Superior temporal gyrus (tissue), 1 donor: ENCODE results near the gene PRDM16.

Source experiments
- DNase-seq: peaks from one replicate; pipeline ENCODE4 v3.0.0-alpha.2; 2016; ENCODE audit errors: extremely low spot score

Gene PRDM16

DNA sequence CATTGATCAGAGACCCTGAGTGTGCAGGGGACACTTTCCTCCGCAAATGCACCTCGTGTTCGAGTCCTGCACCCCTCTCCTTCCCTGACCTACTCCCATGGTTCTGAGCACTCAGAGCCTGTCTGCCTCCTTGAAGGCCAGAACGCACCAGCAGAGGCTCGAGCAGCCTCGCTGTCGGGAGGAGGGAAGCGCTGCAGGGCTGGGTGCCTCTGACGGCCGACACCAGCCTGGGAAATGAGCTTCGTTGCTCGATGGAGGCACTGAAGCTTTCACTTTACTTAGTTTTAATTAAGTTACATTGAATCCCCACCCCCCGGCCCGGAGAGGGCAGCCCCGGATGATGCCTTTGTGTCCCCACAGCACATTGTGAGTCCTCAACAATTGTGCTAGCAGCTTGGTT lies 229.2 kb downstream of the PRDM16 start:
- DNase-seq: no peak

DNA sequence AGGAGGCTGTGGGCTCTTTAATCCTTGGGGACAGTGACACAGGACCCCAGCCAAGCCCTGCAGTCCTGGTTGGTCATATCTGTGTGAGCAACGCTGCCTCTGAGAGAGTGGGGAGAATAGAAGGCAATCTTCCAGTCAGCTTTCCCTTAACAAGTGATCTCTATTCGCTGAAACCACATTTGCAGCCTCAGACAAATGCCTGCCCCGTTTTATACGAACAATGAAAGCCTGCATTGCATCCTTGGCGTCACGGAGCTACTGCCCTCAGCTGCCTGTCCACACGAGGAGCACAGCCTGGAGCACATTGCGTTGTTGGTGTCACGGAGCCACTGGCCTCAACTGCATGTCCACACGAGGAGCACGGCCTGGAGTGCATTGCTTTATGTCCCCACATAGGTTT lies 235.2 kb downstream of the PRDM16 start:
- peak; percentile 35 for DNase-seq

DNA sequence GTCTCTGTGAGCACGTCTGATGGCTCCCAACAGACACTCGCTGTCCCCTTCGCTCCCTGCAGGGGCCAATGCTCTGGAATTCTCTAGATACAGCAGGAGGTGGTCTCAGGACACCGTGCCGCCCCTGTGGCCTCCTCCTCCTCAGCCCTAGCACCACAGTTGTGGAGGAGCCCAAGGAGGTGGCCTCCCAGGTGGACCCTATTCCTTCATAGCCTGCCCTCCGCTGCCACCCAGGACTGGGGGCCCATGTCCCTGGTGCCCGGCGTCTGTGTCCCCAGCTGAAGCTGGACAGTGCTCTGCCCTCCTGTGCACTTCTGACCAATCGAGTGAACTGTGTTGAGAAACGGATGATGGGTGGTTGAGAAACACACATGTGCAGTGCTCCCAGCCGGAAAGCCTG lies 235.7 kb downstream of the PRDM16 start:
- no peak for DNase-seq

DNA sequence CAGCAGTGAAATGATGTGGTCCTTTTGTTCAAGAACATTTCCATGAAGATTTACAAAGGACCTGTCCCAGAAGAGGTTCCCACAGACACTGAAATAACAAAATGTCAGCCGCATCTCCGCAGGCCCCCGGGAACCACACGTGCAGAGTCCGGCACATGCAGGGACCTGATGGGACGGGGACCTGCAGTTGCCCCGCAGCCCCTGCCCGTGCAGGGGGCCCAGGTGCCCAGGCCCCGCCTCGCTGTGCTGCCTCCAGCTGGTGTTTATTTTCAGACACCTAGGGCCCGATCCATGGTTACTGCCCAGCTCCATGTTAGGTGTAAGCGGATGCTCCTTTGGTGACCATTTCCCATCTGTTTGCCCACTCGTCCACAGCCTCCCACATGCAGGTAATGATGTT lies 236.2 kb downstream of the PRDM16 start:
- no peak for DNase-seq

DNA sequence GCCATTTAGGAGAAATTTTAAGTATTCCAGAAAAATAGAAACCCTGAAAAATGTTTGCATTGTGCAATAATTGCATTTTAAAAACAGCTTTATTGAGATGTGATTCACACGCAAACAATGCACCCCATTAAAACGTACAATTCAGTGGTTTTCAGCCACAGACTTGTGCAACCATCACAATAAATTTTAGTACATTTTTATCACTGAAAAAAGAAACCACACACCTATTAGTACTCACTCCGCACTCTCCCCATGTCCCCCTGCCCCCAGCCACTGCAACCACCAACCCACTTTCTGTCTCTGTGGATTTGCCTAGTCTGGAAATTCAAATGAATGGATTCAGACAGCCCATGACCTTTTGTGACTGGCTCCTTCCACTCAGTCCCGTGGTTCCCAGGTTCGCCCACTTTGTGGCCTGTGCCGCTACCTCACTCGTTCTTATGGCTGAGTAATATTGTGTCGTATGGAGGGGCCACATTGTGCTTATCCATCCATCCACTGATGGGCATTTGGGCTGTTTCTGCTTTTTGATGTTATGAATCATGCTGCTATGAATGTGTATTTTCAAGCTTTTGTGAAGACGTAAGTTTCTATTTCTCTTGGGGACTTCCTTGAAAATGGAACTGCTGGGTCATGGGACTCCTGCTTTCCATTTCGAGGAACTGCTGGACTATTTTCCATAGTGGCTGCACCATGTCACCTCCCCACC lies 237.7 kb downstream of the PRDM16 start:
- no peak for DNase-seq

DNA sequence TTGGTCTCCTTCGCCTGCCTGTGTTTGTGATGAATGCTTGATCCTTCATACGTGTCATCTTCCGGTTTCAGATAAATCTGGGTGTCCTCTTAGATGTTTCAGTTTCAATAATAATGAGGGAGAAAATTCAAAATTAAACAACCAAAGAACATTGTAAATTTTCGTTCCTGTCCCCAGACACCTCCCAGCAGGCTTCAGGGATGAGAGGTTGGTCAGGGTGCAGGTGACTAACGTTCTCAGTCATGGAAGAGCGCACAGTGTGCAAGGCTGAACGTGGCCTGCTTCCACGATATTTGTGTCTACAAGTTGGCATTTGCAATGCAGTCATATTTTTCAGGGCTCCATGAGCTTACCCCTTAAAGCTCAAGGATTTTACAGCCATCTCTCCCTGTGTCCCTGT lies 238.4 kb downstream of the PRDM16 start:
- no peak for DNase-seq

DNA sequence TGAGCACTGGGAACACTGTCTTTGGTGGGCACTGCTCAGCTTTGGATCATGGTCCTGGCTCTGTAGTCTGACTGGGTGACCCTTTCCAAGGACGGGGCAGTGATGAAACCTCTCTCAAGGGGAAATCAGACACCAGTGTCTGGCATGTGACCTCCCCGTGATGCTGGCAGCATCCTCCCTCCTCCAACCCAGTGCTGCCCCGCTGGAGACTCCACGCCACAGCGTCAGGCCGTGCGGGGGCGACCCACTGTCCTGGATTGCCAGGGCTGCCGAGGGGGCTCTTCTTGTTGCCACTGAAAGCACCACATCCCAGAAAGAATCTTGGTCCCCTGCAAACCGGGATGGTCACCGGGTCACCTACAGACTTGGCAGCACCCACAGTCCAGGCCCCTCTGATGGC lies 239.1 kb downstream of the PRDM16 start:
- DNase-seq: no peak

DNA sequence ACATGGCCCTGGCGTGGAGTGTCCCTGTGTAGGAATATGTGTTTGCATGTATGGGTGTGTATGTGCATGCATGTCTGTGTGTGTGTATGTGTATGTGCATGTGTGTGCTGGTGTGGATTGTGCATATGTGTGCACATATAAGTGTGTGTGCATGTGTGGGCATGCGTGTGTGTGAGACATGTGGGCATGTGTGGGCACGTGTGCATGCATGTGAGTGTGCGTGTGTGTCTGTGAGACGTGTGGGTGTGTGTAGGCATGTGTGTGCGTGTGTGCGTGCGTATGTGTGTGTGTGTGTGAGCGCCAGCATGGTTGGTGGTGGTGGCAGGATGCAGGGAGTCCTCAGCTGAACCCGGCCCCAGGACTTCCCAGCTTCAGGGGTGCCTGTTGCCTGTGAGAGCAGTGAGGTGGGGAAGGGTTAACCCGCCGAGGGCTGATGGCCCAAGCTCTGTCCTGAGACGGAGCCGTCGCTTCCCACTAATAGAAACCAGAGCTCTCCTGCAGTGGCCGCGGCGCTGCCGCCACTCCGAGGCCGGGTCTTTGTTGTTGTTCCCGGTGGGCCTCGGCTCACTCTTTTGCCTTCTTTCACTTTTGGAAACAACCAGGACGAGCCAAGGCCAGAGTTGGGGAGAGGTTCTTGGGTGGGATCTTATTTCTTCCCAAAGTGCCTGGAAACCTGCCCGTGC lies 241.9 kb downstream of the PRDM16 start:
- DNase-seq: no peak

DNA sequence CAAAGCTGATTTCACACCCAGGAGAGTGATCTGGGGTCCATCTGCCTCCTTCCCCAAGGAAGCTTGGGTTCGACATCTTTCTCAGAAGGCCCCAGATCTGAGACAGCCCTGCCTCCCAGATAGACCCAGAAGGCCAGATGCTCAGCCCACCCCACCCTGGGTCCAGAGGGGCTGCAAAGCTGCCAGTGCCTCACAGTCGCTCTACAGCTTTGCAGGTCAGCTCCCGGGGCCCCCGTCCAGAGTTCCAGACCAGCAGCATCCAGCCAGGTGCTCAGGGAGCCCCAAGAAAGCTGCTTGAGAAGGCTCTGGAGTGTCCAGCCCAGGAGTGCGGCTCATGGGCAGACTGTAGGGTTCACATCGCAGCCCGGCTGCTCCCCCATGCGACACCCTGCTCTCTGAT lies 242.7 kb downstream of the PRDM16 start:
- DNase-seq: no peak

DNA sequence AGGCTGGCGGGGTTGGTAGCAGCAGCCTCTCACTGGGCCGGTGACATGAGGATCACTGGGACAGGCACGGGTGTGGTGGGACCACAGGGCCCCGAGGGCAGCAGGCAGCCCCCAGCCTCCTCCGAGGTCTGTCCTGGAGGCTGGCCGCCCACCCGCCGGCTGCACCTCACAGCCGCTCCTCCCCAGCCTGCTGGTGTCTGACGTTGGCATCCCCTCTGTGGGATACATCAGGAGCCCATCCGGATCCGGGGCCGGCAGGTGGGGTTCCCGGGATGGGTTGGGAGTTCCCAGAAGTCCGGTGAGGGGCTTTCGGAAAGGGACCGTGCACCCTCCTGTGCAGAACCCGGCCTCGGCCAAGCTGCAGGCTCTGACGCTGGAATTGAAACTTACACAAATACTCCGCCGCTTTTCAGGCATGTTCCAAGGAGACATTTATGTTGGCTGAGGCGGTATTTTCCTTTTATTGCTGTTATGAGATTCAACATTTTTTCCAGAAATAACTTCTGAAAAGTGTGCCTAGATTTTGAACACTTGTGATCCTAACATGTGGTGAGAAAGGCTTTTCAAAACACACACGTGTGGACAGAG lies 243.4 kb downstream of the PRDM16 start:
- DNase-seq: no peak

DNA sequence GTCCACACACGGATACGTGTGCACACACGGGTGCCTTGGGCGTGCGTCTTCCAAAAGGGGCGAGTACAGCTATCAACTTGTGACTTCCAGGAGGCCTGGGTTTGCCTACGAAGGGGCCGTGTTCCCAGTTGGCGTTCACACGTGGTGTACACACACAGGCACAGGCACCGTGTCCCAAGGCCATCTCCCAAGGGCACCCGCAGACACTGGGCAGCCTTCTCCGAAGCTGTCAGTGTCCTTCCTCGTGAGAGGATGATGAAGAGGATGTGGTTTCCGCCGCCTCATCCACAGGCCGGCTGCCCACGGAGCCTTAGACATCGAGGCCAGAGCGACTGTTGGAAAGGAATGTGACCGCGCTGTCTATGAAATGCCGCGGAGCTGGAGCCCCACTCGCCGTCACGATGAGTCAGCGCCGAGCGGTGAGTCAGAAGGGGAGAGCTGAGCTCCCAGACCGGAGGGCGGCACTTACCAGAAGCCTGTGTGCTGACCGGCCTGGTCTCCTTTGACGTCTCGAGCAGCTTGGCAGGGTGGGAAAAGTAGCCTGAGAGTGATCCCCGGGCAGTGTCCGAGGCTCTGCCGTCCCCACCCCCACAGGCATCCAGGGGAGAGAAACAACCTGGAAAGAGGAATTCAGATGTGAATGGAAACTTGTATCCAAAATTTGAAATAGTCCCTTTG lies 244.0 kb downstream of the PRDM16 start:
- peak; percentile 24 for DNase-seq

DNA sequence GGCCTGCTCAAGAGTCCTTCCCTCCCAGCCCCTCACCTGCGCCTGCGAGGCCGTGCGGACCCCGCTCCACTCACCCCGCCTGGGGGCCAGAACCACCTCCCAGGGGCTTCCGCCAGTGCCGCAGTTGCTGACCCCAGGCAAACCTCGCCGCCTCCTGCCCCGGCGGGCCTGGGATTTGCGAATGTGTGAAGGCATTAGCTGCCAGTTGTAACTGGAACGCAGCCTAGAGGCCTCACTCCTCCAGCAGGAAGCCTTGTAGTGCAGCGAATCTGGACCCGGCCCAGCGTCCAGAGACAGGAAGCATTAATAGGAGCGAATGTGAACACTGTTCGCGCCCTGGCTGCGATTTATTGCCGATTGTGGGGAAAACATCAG lies 244.6 kb downstream of the PRDM16 start:
- peak; percentile 36 for DNase-seq

DNA sequence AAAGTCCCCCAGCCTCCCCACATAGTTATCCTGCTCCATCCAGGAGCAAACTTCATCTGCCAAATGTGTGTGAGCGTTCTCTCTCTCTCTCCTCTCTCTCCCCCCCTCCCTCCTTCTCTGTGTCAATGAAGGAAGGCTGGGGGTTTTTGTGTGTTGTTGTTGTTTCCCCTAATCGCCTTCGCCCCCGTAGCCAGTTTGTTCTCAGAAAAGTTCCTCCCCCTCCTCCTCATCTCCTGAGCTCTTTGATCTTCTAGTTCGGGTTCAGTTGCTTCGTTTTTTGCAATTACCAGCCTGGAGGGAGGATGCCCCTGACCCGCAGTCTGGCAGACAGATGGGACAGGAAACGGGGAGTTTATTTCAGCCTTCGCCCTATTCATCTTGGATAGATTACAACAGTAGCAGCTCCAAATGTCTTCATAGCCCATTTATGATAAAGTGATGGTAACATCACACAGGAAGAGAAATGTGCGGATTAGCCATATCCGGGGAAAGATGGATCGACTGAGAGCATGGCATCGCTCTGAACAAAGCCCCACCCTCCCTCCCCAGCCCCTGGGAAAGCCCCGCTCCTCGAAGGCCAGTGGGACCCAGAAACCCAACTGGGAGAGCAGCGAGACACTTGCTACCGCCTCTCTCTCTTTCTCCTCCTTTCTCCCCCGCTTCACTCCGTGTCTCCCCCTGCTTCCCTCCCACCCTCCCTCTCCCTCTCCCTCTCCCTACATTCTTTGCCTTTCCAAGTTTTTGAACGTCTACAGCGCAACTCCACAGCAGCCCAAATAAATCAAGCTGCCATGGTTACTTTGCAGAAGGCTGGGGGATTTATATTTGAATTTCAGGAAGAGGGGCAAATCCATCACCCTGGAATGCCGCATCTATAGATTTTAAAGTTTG lies 245.7 kb downstream of the PRDM16 start:
- no peak for DNase-seq

DNA sequence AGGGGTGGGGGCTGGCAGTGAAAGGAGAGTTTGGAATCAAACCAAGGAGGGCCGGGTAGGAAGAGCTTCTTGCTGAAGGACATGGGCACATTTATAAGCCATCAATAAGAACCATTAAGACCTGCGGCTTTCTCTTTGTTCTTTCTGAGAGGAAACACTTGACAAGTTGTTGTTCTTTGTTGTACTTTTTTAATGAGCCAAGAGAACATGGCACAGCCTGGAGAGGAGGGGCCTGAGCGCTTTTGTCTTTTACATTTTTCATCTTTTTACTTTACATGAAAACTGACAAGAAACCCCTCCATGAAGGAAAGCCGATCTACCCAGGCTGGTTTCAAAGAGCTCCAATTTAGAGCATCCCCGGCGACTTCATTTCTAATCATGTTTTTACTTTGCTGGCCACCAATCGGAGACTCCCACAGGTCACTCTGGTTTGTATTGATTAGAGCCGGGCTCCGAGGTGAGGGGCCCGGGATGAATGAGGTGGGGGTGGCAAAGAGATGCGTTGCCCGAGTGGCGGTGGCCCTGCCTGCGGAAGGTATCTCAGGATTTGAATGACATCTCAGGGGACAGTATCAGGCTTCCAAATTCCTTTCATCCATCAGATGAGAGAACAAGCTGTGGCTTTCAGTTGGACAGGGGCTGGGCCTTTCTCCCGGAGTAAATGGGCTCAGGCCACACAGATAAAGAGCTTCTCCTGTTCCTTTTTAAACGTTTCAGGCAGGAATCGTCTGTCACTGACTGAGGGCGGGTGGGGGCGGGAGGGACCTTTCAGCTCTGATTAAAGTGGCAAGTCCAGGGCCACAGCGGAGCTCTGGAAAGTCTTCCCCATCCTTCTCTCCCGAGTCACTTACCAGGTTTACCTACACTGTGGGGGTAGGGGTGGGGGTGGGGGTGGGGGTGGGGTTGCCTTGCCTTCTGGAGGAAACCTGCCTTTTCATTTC lies 246.7 kb downstream of the PRDM16 start:
- DNase-seq: no peak

DNA sequence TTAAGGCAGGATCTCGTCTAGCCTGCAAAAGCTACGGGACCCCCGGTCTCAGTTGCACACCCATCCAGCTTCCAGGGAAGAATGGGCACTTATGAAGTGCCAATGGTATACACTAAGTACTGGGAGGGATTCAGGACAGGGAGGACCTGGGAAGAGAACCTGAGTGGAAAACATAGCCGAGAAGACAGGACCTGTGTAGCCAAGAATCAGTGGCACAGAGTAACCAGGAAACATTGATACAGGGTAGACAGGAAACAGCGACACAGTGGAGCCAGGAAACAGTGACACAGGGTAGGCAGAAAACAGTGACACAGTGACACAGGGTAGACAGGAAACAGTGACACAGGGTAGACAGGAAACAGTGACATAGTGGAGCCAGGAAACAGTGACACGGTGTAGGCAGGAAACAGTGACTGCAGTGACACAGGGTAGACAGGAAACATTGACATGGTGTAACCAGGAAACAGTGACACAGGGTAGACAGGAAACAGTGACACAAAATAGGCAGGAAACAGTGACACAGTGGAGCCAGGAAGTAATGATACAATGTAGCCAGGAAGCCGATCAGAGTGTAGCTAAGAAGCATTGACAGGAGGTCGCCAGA lies 247.4 kb downstream of the PRDM16 start:
- DNase-seq: no peak

DNA sequence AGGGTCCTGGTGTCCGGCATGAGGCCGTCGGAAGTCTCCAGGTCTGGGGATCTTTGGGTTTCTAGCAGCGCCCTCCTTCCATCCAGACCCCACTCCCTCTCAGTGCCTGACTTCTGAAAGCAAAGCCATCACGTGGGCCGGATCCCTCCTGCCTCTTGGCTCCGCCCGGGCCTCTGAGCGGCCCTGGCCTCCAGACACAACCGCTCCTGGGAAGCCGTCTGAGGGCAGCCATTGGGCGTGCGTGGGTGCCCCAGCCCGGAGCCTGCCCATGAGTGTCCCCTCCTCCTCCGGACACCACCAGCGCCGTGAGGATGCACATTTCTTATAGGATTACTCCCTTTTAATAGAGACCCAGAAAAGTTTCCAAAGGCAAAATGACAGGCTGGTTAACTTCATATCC lies 248.5 kb downstream of the PRDM16 start:
- DNase-seq: no peak

DNA sequence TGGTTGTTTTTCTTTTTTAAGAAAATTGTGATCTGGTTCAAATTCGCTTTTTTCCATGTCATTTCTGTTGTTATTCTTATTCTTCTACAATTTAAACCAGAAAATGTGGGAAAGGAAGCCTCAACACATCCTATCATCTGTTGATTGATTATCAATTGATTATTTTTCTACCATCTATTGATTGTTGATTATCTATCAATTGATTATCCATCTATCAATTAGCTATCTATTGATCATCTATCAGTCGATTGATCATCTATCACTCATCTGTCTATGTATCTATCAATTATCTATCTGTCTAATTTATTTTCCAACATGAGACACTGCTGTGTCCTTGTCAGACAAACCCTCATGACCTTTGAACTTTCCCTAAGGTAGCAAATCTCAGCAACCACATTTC lies 249.3 kb downstream of the PRDM16 start:
- no peak for DNase-seq

DNA sequence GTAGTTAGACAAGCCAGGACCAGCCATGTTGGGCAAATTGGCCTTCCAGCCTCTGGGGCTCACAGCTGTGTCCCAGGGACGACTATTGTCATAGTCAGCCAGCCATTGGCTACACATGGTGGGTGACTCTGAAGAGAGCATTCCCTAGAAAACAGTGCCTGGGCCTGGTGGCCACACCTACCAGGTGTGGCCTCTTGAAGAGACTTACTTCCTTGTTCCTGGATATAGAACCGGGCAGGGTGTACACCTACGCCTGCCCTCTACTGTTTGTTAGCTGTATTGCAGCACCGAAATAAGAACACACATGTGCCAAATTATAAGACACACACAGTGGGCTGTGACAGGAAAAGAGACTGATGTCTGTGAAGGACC lies 250.9 kb downstream of the PRDM16 start:
- peak; percentile 48 for DNase-seq

DNA sequence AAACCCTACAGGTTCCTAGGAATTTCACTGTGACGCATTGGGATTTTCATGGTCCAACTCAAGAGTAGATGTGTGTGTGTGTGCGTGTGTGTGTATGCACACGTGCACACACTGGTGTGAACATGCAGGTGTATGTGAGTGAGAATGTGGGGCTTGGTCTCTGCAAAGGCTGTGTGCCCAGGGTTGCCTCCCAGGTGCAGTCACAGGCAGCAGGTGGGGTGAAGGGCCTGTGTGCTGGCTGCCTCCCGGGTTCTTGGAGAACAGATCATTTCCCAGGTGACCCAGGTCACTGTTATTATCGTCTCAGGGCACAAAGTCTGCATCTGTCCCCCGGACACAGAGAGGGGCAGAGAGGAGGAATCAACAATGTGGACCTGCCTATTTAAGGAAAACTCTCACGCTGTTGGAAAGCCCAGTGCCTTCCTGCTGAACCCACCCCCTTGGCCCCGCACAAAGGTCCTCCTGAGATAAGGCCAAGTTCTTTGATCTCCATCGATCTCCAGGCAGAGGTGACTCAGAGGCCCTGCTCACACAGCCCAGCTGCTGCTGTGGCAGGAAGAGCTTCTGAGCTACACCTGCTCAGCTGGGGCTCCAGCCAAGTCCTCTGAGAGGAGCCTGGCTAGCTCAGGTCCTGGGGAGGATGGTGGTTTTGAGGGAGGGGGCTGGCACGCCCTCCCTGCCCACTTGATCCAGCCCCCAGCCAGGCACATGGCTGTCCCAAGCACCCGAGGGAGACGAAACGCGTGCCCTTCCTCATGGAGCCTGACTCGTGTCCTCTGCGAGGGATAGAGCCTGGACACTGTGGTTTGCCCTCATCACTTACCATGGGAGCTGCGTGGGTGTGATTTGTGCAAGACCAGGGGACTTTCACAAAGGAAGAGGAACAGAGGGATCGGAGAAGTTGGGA lies 251.5 kb downstream of the PRDM16 start:
- DNase-seq: no peak
